Suppressor macrophage treated with lipopolysaccharide for 1 hour (primary cell): ENCODE measurements around the gene ST8SIA1.
"Not testable (repeated sequence)": the region's sequence is repeated elsewhere in the genome, so short reads cannot be mapped to it uniquely, and the experiment has no call there.

Experiments
- DNase-seq, 3 donors: peaks; one replicate each; pipeline ENCODE4 v3.0.0-alpha.2; 2020 to 2022

ST8SIA1 gene

GRCh38 chr12:22160396-22161003 is 174.0 kb downstream of the ST8SIA1 start:
- no peak for DNase-seq

- DNase-seq: not testable (repeated sequence)
Observed at GRCh38 chr12:22149286-22149685, 185.2 kb downstream of the ST8SIA1 start.

- peak; percentile 25 to 59 (median 27) for DNase-seq
Observed at GRCh38 chr12:22146686-22147085, 187.8 kb downstream of the ST8SIA1 start.
